GM19035 (cell line): Measurements from ENCODE around the gene CIZ1.

Source experiments
- ATAC-seq: cut with Tn5 transposase; IDR thresholded peaks from one replicate; pipeline ENCODE4 v1.9.1; 2021; ENCODE audit not compliant: unreplicated experiment

CIZ1 gene

DNA sequence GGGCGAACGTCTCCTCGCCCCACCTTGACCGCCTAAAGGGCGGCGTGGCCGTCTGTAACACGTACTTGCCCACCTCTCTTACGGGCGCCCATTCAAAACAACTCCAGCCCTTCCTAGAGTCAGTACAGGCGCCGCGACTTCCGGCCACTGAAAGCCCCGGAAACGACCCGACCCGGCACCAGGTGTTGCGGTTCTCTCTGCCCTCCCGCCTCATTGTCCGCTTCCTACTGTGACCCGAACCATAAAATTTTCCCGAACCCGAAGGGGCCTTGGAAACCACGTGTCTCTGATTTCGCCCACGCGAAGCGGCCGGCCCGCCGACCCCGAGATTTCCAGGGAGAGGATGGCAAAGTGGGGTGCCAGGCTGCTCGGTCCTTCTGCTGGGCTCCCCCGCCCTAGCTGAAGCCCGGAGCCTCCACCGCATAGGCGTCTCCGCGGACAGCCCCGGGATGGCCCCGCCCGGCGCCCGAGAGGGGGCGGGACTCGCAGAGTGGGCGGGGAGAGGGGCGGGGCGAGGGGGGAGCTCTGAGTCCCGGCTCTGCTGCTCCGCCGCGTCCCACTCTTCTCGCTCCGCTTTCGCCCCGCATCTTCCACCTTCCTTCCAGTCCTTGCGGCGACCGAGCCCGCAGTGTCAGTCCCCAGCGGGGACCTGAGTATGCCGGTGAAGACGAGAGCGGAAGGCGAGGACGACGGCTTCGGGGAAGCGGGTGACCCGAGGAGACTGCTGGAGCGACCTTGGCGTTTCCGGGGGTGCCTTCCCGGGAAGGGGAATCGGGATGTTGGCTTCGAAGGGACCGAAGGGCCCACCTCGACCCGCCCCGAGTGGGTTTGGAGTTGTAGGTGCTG, 63.2 kb downstream of the CIZ1 start:
- ATAC-seq = peak; percentile 69

DNA sequence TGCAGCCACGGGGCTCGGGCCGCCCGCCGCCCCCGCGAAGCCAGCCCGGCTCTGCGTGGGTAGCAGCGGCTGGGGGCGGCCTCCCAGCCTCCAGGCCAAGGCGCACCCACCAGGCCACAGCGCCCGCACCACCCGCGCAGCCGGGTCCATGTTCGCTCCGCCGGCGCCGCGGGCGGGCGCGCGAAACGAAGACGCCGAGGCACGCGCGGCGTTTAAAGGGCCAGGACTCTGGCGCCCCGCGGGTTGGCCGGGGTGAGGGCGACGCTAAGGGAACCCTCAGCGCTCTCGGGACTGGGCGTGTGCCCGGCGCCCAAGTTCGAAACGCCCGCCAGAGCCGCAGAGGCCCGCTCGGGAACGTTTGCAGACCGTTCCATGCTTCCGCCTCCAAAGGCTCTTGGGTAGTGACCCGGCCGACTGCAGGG, 63.8 kb downstream of the CIZ1 start, which contains the start of gene PTGES2:
TSS of gene PTGES2 (minus strand) at position 162 of the 422 bp plus-strand sequence. CDS start at position 150, 12 bp downstream.
- peak; percentile 68 for ATAC-seq

DNA sequence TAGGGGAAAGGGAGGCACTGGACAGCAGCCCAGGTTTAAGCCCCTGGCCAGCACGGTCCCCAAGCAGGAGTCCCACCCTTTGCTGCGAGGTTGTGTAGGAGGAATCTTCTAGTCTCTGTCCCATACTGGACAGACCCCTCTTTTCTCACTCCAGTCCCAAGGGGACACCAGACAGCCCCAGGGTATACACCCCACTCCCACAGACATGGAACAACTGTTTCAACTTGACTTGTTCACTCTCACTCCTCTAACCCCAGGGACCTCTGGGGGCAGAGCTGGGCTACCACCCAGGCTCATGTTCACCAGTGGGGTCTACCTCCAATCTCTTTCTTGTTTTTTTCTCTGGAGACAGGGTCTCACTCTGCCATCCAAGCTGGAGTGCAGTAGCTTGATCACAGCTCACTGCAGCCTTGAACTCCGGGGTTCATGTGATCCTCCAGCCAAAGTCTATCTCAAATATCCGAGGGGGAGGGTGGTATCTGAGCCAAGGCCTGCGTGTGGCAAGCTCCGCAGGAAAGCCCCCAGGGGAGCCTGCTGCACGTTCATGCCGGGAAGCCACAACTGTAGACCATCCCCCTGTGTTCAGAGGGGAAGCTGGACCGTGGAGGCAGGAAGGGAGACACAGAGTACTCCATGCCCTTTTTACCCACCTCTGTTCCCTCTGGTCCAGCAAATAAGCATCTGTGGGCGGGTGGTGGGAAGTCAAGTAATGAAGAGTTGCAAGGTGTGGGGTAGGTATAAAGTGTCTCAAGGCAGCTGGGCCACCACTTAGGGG, 65.6 kb downstream of the CIZ1 start:
- ATAC-seq = no peak

DNA sequence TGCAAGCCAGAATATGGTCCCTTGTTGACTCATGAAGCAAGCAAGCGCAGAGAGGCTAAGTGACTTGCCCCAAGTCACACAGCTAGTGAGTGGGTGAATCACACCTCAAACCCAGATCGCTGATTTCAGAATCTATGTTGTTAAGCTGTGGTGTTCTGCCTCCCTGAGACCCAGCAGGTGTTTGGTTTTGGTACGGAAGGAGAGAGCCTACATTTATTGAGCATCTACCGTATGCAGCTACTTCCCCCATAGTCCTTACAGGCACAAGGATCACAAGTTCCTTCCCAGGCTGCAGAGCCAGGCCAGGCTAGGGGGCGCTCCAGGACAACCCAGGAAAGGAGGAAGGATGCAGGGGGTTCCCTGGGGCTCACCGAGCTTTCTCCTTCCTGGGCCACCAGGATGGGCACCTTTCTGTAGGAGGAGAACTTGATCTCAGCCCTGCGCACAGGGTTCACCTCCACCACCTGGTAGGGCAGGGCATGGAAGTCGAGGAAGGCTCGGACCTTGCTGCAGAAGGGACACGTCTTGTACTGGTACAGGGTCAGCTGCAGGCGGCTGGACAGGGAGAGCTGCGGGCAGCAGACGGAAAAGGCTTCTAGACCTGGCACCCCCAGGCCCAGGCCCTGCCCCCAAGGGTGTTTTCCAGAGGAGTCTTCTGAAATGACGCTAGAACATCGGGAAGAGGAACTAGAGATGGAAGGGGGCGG, 66.3 kb downstream of the CIZ1 start:
- no peak for ATAC-seq

DNA sequence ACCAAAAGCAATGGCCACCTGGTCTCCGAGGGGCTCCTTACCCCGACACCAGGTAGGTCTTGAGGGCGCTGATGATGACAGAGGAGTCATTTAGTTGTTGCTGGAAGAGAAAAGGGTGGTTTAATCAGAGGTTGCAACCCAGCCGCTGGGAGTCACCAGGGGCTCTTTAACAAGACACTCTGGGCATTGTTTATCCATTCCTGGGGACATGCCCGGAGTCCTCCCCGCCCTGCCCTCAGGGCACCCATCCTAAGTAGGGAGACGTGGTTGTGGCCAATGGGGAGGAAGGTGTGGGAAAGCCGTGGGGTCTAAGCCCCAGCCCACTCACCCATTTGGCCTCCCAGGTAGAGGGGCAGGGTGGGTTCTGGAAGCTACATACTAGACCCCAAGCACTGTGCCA, 66.9 kb downstream of the CIZ1 start:
- no peak for ATAC-seq

DNA sequence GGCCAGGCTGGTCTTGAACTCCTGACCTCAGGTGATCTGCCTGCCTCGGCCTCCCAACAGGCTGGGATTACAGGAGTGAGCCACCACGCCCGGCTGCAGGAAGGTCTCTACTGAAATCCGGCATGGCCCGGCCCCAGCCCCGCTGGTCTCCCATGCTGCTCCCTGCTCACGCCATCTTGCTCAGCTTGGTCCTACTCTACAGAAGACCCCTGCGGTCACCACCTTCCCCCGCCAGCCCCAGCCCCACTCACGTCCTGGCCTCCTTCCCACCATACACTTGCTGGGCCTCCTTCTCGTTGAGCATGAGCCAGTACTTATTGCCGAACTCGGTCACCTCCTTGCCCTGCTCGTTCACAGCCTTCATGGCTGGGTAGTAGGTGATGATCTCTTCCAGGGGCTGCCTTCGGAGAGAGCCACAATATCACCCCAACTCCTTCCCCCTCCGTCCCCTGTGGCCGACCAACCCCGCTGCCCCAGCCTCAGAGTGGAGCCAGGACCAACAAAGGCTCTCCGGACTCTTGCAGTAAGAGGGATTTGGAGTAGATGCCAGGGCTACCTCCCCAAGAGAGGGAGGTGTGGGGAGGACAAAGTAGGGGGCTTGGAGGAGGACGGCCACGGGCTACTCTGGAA, 67.8 kb downstream of the CIZ1 start:
- no peak for ATAC-seq

DNA sequence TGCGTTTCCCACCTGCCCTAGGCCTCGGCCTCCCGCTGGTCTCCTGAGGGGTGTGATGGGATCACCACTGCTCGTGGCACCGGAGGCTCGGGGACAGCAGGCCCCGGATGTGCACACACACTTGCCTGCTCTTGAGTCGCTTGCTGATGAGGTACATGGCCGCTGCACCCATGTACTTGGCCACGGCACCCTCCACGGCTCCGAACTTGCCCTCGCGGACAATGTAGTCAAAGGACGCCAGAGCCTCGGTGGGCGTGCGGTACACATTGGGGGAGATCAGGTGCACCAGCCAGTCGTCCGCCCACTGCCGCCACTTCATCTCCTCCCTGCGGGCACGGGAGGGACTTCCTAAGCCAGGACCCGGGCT, 68.6 kb downstream of the CIZ1 start:
- no peak for ATAC-seq

DNA sequence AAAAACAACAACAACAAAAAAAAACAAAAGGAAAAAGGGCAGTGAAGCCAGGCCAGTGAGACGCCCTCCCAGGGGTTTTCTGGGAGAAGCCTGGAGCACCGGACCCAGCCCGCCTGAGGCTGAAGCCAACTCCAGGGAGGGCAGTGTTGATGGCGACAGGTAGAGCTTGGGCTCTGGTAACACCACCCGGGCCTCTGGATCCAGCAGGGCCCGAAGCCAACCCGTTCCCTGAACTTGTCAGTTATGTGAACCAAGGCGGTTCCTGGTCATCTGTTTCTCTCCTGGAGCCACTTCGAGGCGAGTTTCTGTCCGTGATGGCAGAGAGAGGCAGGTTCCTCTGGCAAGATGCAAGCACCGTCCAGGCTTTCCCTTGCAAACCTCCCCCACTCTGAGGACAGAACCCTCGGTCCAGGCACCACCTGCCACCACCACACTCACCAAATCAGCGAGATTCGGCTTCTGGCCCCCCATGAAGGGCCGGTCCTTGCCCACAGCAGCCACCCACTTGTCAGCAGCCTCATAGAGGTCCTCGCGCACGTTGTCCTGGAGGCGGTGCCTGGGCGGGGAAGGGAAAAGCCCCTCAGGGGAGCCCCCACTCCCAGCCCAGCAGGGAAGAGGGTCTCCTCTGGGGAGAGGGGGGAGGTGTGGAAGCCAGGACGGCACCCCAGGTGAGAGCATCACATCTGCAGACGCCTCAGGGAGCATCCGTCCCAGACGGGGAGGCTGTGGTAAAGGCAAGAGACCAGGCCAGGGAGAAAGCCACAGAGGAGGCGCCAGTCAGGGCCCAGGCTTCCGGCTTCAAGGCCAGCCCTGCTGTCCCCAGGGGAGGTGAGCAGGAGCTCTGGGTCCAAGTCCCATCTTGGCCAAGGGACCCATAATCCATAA, 69.2 kb downstream of the CIZ1 start:
- ATAC-seq = no peak

DNA sequence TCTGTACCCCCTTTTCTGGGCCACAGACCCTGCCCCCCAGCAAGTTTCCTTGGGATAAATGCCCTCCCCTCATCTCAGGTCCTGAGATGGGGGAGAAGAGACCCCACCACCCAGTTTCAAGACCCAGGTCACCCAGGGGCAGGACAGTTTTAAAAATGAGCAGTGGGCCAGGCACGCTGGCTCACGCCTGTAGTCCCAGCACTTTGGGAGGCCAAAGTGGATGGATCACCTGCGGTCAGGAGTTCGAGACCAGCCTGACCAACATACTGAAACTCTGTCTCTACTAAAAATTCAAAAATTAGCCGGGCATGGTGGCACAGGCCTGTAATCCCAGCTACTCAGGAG, 69.9 kb downstream of the CIZ1 start:
- ATAC-seq = no peak

DNA sequence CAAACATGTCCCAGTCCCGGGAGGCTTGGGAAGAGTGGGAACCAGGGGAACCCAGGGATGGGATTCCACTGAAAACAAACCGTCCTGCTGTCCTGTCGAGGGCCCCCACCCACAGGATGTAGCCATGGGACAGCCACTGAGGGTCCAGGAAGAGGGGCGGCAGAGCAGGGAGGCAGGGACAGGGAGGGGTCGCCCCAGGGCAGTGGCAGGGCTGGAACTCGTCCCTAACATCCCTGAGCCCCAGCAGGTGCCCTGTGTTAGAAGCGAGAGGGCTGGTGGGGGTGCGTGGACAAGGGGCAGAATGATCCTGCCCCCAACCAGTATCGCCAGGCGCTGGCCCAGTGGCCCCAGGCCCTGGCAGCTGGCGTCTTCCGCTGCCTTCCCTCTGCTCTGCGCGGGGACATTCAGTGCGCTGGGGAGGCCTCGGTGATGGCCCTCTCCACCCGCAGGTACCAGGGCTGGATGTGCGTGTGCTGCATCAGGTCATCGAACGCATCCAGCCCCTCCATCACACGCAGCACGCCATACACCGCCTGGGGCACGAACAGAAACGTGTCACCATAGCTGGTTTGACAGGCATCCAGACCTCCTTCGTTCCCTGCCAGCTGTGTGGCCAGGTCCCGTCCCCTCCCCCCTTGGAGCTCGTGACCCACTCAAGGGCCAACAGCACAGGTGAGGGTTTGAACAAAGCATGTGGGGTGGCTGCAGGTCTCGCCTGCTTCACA, 70.5 kb downstream of the CIZ1 start:
- ATAC-seq = no peak

DNA sequence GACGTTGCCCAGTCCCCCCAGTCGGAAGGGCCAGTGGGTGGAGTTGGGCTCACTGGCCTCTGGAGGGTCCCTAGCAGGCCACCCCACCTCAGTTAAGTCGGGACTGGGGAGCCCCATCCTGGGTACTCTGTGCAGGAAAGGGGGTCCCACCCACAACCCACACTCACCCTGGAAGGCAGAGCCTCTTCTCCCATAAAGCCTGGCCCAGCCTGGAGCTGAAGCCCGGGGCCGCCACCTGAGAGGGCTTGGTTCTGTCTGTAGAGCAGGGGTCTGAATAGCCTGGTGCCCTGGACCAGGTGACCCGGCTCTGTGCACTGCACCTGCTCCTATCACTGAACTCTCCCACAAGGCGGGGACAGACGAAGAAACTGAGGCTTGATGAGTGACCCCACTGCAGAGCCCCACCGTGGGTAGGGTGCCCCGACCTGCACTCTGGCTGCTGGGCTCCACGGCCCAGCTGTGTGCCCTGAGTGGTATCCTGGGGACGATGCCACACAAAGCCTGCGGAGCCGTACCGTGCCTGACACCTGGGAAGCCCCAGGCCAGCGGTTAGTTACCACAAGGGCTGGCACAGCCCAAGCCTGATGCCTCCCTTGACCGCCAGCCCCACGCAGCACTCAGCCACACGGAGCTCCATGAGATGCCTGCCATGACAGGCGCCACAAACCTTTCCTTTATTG, 71.2 kb downstream of the CIZ1 start:
- no peak for ATAC-seq

DNA sequence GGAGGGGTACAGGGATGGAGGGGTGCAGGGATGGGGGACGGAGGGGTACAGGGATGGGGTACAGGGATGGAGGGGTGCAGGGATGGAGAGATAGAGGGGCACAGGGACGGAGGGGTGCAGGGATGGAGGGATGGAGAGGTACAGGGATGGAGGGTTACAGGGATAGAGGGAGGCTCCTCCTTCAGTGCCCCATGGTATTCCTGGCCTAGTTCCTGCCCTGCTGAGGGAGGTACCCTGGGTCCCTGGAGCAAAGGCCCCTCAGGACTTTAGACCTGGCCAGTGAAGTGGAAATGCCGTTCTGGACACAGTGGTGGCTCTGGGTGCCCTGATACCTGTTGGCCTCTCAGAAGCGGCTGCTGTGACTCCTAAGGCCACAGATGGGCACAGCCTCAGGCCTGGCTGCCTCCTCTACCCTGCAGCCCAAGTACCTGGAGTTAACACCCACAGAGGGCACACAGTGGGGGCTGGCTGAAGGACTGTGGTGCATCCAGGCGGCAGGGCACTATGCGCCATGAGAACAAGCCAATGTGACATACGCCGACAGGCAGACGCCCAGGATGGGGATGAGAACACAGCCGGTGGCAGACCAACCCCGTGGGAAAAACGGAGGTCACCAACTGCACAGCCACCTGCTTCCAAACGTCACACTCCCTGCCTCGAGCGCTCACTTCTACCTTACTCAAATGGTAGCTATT, 72.3 kb downstream of the CIZ1 start:
- no peak for ATAC-seq

DNA sequence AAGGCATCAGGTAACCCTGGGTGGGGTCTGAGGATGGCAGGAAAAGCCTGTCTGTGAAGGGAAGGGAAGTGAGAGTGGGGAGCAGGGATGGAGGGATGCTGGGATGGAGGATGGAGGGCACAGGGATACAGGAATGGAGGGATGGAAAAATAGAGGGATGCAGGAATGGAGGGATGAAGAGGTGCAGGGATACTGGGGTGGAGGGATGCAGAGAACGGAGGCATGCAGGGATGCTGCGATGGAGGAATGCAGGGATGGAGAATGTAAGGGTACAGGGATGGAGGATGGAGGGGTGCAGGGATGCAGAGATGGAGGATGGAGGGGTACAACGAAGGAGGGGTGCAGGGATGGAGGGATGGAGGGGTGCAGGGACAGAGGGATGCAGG, 72.9 kb downstream of the CIZ1 start:
- no peak for ATAC-seq

DNA sequence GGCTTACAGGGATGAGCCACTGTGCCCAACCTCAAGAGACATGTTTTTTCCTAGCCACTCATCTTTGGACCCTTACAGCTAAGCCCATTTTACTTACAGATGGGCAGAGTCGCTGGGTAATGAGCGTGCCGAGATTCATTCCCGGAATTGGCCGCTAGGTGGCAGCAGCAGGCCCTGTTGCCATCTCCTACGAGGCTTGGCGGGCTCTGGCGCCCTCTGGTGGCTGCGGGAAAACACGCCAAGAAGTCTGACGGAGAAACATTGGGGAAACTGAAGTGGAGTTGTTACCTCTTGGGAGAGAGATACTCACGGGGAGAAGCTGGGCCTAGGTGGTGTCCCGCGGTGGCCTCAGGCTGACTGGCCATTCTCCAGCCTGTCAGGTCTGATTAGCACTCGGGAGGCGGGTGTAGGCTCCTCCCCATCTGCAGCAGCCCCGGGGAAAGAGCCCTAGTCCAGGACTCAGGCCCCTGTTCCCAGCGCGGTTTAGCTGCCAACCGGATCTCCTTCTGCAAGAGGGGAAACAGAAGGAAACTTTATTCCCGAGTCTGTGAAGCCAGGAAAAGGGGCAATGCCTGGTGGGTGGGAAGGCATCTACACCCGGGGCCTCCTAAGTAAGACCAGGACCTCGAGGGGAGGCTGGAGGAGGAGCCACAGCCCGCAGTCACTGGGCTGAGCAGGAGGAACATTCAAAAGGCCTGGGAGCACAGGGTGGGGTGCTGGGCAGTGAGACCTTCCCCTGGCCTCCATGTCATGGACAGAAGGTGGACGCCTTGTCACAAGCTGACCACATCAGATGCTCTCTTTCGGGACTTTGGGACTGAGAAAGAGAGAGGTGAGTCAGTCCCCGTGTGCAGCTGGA, 73.5 kb downstream of the CIZ1 start:
- ATAC-seq = peak; percentile 59

DNA sequence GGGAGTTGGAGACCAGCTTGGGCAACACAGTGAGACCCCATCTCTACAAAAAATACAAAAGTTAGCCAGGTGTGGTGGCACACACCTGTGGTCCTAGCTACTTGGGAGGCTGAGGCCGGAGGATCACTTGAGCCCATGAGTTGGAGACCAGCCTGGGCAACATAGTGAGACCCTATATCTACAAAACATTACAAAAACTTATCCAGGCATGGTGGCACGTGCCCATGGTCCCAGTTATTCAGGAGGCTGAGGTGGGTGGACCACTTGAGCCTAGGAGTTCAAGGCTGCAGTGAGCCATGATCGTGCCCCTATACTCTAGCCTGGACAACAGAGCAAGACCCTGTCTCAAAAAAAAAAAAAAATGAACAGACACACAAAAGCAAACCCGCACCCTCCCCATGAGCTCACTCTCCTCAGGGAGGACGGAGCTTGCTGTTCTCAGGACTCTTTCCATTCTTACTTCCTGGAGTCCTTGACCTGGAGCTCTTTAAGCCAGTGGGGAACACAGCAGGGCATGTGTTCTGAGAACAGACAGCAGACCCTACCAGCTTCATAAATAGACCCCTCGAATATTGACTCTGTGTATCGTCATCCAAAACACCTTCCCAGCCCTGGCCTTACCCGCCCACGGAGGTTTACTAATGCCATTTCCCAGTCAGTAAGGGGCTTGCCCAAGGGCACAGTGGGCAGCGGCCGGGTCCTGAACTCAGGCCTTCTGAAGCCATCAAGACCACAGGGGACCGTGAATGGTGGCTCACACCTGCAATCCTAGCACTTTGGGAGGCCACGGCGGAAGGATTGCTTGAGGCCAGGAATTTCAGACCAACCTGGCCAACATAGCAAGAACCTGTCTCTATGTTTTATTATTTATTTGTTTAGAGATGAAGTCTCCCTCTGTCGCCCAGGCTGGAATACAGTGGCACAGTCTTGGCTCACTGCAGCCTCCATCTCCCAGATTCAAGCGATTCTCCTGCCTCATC, 75.0 kb downstream of the CIZ1 start:
- ATAC-seq = no peak
